VCaP (cell line): Measurements from ENCODE around the gene IGFBP3.

Experiments used
- H3K27ac ChIP-seq: fragments of 450-650 bp; 2 replicates; pipeline ENCODE4 v1.5.1; 2017
- CTCF ChIP-seq: fragments of 450-650 bp; conservative IDR thresholded peaks from 2 replicates; pipeline ENCODE4 v1.5.1; 2017; ENCODE audit warnings: mild to moderate bottlenecking, moderate library complexity

The IGFBP3 gene

GRCh38 chr7:45891462-45892402, 29.3 kb downstream of the IGFBP3 start:
- TF ChIP-seq CTCF, result no peak; the same call in 1 of the 2 replicates
- H3K27ac ChIP-seq, result no peak overlapping the region

GRCh38 chr7:45890902-45891461, 30.1 kb downstream of the IGFBP3 start:
- peak; percentile 96 for TF ChIP-seq CTCF

GRCh38 chr7:45890125-45890901, 30.8 kb downstream of the IGFBP3 start:
- no peak overlapping the region for H3K27ac ChIP-seq
- TF ChIP-seq CTCF, result no peak

More at GRCh38 chr7:45890902-45891461, 30.1 kb downstream of the IGFBP3 start:
- H3K27ac ChIP-seq, result no peak overlapping the region

GRCh38 chr7:45889367-45890067, 31.6 kb downstream of the IGFBP3 start:
- TF ChIP-seq CTCF, result no peak
- peak overlapping the region; percentile 40; the same call in 1 of the 2 replicates for H3K27ac ChIP-seq

- TF ChIP-seq CTCF, result no peak
- peak overlapping the region; percentile 40; the same call in 1 of the 2 replicates for H3K27ac ChIP-seq
Observed at GRCh38 chr7:45888993-45889366, 32.1 kb downstream of the IGFBP3 start.

- H3K27ac ChIP-seq, result peak within 1 kb of the TSS; percentile 40; the same call in 1 of the 2 replicates
- no peak for TF ChIP-seq CTCF
Observed at GRCh38 chr7:45888185-45888992, 32.7 kb downstream of the IGFBP3 start, which contains the start of gene IGFBP1. TSS of gene IGFBP1 (plus strand) at chr7:45888488. CDS start at chr7:45888653, 165 bp downstream.
